Smooth muscle cell of the brain vasculature (primary cell): ENCODE data around the gene PIGT.

Experiments
- DNase-seq: peaks from one replicate; pipeline ENCODE4 v3.0.0-alpha.2; 2012; ENCODE audit warnings: low read depth, low spot score

PIGT gene

DNA sequence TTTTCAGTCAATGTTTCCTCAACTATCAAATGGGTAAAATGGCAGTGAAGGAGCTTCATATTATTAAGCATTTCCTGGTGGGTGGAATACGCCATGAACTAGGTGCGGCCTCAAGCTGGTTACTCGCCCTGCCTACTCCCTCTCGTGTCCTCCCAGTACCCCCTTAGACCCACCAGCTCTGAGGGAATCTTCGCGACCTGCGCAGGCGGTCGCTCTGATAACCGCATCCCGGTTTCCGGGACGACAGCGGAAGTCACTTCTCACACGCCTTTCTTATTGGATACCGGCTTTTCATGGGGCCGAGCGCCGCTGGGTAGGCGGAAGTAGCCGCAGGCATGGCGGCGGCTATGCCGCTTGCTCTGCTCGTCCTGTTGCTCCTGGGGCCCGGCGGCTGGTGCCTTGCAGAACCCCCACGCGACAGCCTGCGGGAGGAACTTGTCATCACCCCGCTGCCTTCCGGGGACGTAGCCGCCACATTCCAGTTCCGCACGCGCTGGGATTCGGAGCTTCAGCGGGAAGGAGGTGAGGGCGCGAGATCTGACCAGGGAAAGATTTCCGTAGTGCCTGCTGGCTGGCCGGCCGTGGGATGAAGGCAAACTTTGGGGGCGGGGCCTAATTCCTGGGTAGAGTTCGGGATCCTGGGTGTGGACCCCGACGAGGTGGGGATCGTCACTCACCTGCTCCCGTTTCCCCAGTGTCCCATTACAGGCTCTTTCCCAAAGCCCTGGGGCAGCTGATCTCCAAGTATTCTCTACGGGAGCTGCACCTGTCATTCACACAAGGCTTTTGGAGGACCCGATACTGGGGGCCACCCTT lies at the start of gene PIGT:
Gene PIGT, plus strand, starts transcription at position 320 of the 816 bp plus-strand sequence. Its CDS starts 16 bp downstream, at position 336.
- DNase-seq: peak; percentile 29

GRCh38 chr20:45366192-45366591 lies 49.7 kb upstream of the PIGT start:
- no peak for DNase-seq

DNA sequence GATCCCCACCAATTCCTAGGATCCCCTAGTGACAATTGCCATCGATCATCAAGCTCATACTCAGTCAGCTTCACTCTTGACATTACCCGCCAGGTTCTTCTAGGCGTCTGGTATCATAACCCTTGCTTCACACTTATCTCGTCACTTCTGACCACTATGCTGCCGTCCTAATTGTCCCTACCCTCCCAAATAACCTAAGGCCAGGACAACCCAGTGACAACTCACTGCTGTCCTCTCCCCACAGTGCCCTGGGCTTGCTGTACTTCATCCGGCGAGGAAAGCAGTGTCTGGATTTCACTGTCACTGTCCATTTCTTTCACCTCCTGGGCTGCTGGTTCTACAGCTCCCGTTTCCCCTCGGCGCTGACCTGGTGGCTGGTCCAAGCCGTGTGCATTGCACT lies 49.3 kb upstream of the PIGT start:
- no peak for DNase-seq

- no peak for DNase-seq
These were observed 48.8 kb upstream of the PIGT start for GRCh38 chr20:45367126-45367525.

DNA sequence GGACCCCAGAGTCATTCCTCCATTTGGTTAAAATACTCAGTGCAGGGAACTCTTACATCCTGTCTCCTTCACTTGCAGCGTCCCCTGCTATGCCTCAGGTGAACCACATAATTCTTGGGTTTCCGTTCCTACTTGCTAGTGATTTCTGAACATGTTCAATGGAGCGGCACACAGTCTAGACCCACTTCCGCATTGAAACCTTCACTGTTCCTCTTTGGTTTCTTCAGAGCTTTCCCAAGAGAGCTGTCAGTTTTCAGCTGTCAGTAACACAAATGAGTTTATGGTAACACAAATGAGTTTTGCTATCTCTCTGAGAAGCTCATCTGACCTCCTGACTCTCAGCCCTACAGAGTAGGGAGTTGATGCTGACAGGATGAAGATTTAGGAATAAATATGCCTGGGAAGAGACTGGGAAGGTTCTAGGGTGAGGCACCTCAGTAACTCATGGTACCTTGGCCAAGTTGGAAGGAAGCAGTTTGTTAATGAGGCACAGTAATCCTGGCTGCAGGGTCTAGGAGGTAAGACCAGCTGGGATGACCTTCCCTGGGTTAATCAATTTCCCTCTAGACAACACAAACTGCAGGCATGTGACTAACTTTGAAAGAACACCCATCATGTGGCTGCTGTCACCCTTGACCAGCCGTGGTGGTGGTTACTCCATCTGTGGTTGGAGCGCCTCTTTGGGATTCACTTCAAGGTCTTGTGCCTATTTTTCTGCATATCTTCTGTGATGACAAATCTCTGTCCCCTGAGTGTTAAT lies 47.5 kb upstream of the PIGT start:
- no peak for DNase-seq

GRCh38 chr20:45370571-45371160 lies 45.3 kb upstream of the PIGT start:
- no peak for DNase-seq

DNA sequence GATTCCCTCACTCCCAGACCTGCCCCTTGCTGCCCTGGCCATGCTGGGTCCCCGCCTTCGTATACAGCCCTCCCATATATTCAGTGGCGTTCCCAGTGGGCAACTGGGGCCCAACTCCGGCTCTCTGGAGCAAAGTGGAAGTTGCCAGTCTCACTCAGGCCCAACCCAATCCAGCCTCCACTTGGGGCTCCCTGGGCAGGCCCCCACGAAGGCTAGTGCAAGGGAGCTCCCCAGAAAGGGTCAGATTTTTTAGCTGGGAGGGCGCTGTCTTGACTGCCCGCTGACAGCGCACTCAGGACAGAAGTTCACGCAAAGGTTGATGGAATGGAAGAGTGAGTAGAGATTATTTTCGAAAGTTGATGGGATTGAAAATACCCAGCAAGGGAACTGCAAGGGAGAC lies 43.7 kb upstream of the PIGT start:
- no peak for DNase-seq

DNA sequence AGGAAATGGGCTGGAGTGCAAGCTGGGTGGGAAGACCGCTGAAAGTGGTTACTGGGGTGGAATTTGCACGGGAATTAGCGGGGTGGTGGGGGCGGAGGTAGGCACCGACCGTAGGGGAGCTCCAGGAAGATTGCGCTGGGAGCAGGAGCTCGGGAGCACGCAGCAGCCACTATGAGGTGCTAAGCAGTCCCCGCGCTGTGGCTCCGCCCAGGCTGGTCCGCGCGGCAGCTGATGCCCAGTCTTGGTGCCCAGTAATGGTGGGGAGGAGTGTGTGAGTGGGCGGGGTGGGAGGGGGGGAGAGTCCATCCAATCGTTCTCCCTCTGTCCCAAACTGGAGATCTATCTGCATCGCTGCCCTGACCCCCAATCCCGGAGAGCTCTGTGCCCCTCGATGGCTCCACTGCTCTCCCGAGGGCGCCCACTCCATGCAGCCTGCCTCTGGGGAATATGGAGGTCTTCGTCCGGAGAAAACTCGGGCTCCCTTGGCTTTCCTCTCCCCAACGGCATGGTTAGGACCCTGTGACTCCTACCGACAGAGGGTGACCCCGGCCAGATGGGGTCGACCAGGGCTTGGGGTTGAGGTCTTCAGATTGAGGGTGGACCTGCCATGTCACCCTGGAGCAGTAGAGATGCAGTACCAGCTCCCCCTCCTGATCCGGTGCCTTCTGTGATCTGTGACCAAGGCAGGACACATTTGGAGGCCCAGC lies 43.1 kb upstream of the PIGT start:
- no peak for DNase-seq

- DNase-seq: no peak
These were observed 42.4 kb upstream of the PIGT start for GRCh38 chr20:45373353-45374100.

GRCh38 chr20:45374101-45374467 lies 41.9 kb upstream of the PIGT start:
- no peak for DNase-seq

DNA sequence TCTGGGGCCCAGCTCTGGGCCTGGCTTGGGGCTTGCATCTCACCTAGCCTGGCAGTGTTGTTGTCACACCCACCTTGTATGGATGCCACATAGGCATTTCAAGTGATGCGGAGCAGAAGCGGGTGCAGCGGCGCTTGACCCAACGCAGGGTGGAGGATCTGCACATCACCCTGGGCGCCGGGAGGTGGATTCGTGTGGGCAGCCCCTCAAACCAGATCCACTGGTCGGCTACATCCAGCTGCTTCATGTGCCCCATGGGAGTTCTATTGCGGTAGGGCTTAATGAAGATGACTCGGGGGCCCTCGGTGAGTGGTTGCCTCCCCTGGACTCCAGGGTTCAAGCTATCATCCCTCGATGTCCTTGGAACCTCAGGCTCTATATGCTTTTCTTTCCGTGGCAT lies 41.0 kb upstream of the PIGT start:
- DNase-seq: no peak

- DNase-seq: no peak
These were observed 38.7 kb upstream of the PIGT start for GRCh38 chr20:45377269-45377668.

DNA sequence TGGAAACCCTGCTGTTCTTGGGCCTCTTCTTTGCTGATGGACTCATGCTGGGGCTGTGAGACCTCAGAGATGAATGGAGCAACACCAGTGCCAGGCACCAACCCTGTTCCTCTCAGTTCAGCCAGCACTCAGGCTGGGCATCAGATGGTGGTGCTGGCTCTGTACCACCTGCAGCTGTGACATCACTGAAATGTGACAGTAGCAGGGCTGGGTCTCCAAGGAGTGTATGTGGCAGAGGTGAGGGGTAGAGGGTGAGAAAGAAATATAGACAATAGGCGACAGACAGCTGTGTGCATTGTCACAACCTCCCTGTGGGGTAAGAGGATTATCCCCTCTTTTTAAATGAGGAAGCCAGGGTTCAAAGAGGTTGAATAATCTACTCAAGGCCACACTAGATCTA lies 37.8 kb upstream of the PIGT start, which contains the start of gene TP53TG5:
Gene TP53TG5, minus strand, starts transcription at position 135 of the 400 bp plus-strand sequence. Its CDS starts 89 bp downstream, at position 46.
- no peak for DNase-seq

DNA sequence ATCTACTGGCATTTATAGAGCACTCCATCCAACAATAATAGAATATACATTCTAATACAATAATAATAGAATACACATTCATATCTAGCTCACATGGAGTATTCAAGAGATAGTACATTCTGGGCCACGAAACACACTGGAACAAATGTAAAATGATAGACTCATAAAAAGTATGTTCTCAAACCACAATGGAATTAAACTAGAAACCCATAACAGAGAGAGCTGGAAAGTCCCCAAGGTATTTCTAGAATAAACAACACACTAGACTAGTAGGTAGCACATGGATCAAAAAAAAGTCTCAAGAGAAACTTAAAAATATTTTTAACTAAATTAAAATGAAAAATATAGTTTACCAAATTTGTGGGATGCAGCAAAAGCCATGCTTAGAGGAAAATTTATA lies 28.7 kb upstream of the PIGT start:
- no peak for DNase-seq

DNA sequence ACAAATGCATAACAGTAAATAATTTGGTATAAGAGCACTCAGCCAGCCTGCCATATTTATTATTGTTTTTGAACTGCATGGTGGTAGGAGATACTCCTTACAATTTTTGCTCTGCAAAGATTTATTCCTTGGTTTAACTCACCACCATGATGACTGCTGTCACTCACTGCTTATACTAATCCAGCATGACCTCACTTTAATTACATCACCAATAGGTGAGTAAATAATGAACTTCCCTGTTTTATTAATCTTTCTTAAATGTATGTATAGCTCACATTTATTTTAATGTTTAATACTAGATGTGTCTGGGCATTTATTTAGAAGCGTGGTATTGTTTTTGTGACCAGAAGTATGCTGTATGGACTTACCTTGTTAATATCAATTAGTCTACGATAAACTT lies 25.0 kb upstream of the PIGT start:
- DNase-seq: no peak

DNA sequence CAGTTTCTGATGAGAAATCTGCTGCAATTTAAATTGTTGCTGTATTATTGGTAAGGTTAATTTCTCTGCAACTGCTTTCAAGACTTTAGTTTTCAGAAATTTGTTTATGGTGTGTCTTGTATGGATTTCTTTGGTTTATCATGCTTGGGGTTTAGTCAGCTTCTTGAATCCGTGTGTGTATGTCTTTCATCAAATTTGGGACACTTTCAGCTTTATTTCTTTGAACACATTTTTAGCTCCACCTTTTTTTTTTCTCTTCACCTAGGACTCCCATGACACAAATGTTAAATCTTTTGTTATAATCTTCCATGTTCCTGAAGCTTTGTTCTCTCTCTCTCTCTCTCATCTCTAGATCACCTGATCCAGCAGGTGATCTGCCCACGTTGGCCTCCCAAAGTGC lies 24.4 kb upstream of the PIGT start:
- DNase-seq: no peak

DNA sequence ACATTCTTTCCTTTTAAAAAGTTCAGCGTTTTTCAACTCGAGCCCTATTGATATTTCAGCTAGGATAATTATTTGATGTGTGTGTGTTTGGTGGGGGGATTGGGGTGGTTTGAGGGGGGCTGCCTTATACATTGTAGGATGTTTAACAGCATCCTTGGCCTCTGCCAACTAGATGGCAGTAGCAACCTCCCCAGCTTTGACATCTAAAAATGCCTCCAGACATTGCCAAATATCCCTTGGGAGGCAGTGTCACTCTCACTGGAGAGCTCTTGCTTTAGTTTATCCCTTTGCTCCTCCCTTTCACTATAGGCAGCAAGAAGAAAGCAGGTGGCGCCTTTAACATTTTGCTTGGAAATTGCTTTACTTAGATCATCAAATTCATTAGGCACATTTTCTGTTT lies 23.2 kb upstream of the PIGT start:
- DNase-seq: no peak

GRCh38 chr20:45394221-45395113 lies 21.5 kb upstream of the PIGT start:
- no peak for DNase-seq

- no peak for DNase-seq
These were observed 20.9 kb upstream of the PIGT start for GRCh38 chr20:45395114-45395415.

DNA sequence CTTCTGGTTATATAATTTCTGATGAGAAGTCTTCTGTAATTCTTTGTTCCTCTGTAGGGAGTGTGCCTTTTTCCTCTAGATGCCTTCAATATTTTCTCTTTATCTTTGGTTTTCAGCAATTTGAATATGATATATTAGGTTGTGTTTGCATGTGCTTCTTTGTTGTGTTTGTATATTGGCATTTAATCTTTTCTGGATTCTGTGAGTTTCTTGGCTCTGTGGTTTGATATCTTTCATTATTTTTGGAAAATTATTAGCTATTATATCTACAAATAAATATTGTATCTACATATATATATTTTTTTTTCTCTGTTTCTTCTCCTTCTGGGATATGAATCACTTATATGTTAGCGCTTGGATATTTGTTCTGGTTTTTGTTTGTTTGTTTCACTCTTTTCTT lies 16.9 kb upstream of the PIGT start:
- no peak for DNase-seq
